Testis (tissue), 3 donors: ENCODE results near the gene CNGA3. TPM values are rescaled to one million over a fixed set of nuclear protein-coding genes. Genes with fewer than 3 reads are reported as not detected.

Source experiments
- DNase-seq: peaks from one replicate; pipeline ENCODE4 v3.0.0-alpha.2; 2019
- H3K27ac ChIP-seq, 2 donors: fragments of 200-600 bp; sonication (generic); one replicate each; pipeline ENCODE4 v1.5.1; 2019
- H3K27me3 ChIP-seq: fragments of 200-600 bp; sonication (generic); one replicate; pipeline ENCODE4 v1.5.1; 2019
- H3K36me3 ChIP-seq: fragments of 200-600 bp; sonication (generic); one replicate; pipeline ENCODE4 v1.5.1; 2017; ENCODE audit warnings: low read depth; ENCODE audit errors: missing control alignments
- H3K4me1 ChIP-seq: fragments of 200-600 bp; sonication (generic); one replicate; pipeline ENCODE4 v1.5.1; 2019
- H3K4me3 ChIP-seq, 2 donors: fragments of 200-600 bp; sonication (generic); one replicate each; pipeline ENCODE4 v1.5.1; 2017 to 2019
- H3K9me3 ChIP-seq: fragments of 200-600 bp; sonication (generic); one replicate; pipeline ENCODE4 v1.5.1; 2017
- CTCF ChIP-seq, 3 experiments: fragments of 450-650 bp in 2 of 3; fragments of 200-600 bp in 1 of 3; sonication (generic) in 1 of 3; IDR thresholded peaks; one replicate each; pipeline ENCODE4 v1.5.1; 2016 to 2019; ENCODE audit warnings: antibody characterized with exemption in 3 of 3, mild to moderate bottlenecking in 2 of 3, moderate library complexity in 1 of 3
- POLR2A ChIP-seq: fragments of 450-650 bp; IDR thresholded peaks from one replicate; pipeline ENCODE4 v1.6.1; 2017; ENCODE audit warnings: antibody characterized with exemption, mild to moderate bottlenecking, moderate library complexity
- WGBS, 2 donors: methylation state at CpG; one replicate each; pipeline ENCODE4 v1.1.5; 2018; 5-methylcytosine and 5-hydroxymethylcytosine counted together
- intact Hi-C: fragments of 100-400 bp; cut with DNase I; formaldehyde crosslinking; loops from one replicate; pipeline ENCODE4 v1.15.1; 2023; ENCODE audit warnings: low total_unique reads
- polyA plus RNA-seq: library from polyadenylated mRNA; stranded (reverse); fragments of 350-450 nt; fragmentation: Illumina TruSeq; extraction: RNeasy Lipid Tissue Mini Kit (QIAGEN cat#74804); gene quantifications from one replicate; pipeline ENCODE4 v1.2.3, GENCODE V29; 2014; ENCODE audit warnings: low read depth, low replicate concordance; ENCODE audit not compliant: insufficient read depth
- total RNA-seq, 2 donors: library from RNA; depleted of rRNA; stranded (reverse); fragments of >200 nt; gene quantifications; one replicate each; pipeline ENCODE4 v1.2.3, GENCODE V29; 2016

CNGA3 gene
- total and polyA plus RNA-seq, 3 donors from 2014 or later = 0.63 to 1.5 (median 1.1) TPM

GRCh38 chr2:98416383-98417159 lies 70.3 kb downstream of the CNGA3 start:
- intact Hi-C loops = no loop called here

GRCh38 chr2:98419544-98419943 lies 73.3 kb downstream of the CNGA3 start:
- H3K36me3 ChIP-seq = no peaks in the 10 kb centered on the region
- H3K27me3 ChIP-seq = no peaks in the 10 kb centered on the region
- no peaks in the 10 kb centered on the region for H3K9me3 ChIP-seq
- H3K27ac ChIP-seq = no peak overlapping the region
- intact Hi-C loops = no loop called here
- DNase-seq = no peak
- WGBS, 2 donors = 83 to 88% methylated on average over 2 of the region's 2 CpGs
- TF ChIP-seq POLR2A = no peak
- TF ChIP-seq CTCF (IDR thresholded peaks at IDR 0.05) = no peak
- H3K4me1 ChIP-seq = no peaks in the 10 kb centered on the region
- H3K4me3 ChIP-seq = no peak overlapping the region

More at GRCh38 chr2:98416383-98417159, 70.3 kb downstream of the CNGA3 start:
- TF ChIP-seq CTCF (IDR thresholded peaks at IDR 0.05) = no peak
- no peak for TF ChIP-seq POLR2A
- no peak overlapping the region for H3K27ac ChIP-seq
- no peaks in the 10 kb centered on the region for H3K4me1 ChIP-seq
- H3K36me3 ChIP-seq = no peaks in the 10 kb centered on the region
- no peaks in the 10 kb centered on the region for H3K9me3 ChIP-seq
- WGBS, 2 donors = 80 to 83% methylated on average over 2 of the region's 2 CpGs
- H3K4me3 ChIP-seq = no peak overlapping the region
- no peak for DNase-seq
- H3K27me3 ChIP-seq = no peaks in the 10 kb centered on the region

- Histone ChIP-seq H3K4me1 (no peaks in the 10 kb centered on the region), H3K9me3 (no peaks in the 10 kb centered on the region), H3K36me3 (no peaks in the 10 kb centered on the region), H3K27ac (no peak overlapping the region), H3K27me3 (no peaks in the 10 kb centered on the region), H3K4me3 (no peak overlapping the region)
- DNase-seq = no peak
- intact Hi-C loops = no loop called here
- WGBS, 2 donors = 73 to 85% methylated on average over 6 of the region's 6 CpGs
- TF ChIP-seq POLR2A = no peak
- no peak for TF ChIP-seq CTCF (IDR thresholded peaks at IDR 0.05)
These were observed 73.9 kb downstream of the CNGA3 start for GRCh38 chr2:98419977-98420725.

- H3K27me3 ChIP-seq = no peaks in the 10 kb centered on the region
These were observed 76.2 kb downstream of the CNGA3 start for GRCh38 chr2:98422449-98422848.

More at GRCh38 chr2:98422449-98422848, 76.2 kb downstream of the CNGA3 start:
- DNase-seq = no peak
- H3K4me3 ChIP-seq = no peak overlapping the region
- H3K36me3 ChIP-seq = no peaks in the 10 kb centered on the region
- intact Hi-C loops = no loop called here
- H3K4me1 ChIP-seq = no peaks in the 10 kb centered on the region
- H3K9me3 ChIP-seq = no peaks in the 10 kb centered on the region
- TF ChIP-seq POLR2A (no peak), CTCF (IDR thresholded peaks at IDR 0.05) (no peak)
- H3K27ac ChIP-seq = no peak overlapping the region
